ENCODE measurements around the gene MIA2.
"Not testable (repeated sequence)": the region's sequence is repeated elsewhere in the genome, so short reads cannot be mapped to it uniquely, and the experiment has no call there.

The MIA2 gene

DNA sequence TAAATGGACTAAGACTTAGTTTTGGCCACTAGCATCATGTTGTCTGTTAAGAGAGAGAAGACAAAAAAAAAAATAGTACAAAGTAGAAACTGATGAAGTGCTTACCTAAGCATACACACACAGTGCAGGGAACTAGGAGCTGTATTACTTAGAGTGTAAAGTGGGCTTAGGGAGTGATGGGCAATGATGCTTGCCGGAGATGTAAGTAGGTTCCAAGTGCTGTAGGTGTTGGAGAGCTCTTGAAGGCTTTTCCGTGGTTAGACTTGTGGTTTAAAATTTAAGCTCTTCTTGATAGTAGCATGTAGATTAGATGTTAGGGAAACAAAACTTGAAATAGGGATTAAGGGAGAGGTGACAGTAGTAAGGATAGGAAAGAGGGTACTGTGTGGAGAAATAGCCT lies 34.7 kb downstream of the MIA2 start:
- no peak for DNase-seq

DNA sequence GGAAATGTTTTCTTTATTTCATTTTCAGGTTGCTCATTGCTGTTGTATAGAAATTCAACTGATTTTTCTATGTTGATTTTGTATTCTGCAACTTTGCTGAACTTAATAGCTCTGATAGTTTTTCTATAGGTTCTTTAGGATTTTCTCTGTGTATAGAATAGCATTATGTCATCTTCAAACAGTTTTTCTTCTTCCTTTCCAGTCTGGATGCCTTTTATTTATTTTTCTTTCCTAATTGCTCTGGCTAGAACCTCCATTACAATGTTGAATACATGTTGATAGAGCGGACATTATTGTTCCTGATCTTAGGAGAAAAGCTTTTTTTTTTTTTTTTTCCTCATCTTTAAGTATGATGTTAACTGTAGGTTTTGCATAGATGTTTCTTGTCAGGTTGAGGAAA lies 39.2 kb downstream of the MIA2 start:
- DNase-seq = no peak

DNA sequence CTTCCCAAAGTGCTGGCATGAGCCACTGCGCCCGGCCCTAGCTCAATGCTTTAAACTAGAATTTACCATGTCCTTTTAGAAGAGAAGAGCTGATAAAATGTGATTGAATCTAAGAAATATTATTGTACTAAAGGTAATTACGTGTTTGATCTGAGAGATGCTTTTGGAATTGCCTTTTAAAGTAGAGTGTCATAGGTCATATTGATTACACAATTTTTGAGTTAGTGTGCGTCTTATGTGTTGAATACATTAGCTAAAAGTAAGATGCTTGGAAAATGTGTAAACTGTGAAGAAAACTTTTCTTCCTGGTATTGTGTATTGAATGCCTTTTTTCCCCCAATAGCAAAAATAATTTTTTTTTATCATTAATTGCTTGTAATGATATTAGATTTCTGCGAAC lies 41.7 kb downstream of the MIA2 start:
- DNase-seq = no peak

DNA sequence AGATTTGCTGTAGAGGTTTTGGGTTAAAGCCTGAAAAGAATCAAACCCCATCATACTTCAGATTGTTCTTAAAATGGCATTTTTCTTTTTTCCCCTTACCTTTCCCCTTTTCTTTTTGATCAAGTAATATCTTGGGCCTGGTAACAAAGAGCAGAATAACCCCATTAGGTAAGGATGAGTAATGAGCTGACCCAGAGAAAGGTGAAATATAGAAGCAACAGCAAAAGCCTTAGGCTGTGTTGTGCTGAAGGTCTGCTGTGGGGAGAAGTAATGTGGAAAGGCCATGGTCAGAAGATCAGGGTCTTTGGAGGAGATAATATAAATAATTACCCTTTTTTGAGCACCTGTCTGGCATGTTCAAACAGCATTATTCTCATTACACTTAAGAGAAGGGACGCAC lies 42.3 kb downstream of the MIA2 start:
- no peak for DNase-seq

DNA sequence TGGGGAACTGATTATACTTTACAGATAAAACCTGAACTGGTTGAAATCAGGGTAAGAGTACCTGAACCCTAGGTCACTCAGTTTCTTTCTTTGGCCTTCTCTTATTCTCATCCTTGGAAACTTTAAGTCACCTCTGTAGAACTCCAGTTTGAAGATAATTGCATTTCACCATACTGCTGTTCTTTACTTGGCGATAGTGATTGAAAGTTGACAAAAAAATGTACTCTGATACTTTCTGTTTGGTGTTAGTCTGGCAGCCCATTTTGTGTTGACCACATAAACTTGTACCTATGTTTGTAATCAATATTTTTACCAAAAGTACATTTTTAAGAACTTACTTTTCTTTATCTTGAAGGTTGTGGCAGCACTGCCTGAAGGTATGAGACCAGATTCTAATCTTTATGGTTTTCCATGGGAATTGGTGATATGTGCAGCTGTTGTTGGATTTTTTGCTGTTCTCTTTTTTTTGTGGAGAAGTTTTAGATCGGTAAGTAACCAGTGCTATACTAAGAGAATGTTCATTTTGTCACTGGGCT lies 42.9 kb downstream of the MIA2 start:
- no peak for DNase-seq

DNA sequence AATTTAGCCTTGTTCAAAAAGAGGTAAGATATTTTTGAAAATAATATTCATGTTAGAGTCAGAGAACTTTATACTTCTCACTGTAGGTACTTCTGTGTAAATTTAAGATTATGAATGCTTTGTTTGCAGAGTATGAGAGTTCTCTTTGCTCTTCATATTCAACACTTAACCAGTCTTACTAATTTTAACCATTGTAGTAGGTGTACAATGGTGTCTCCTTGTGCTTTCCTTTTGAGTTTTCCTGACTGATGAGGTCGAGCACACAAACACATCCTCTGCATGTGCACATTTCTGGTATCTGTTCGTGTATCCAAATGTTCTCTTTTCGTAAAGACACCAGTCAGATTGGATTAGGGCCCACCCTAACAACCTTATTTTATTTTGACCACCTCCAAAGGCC lies 45.8 kb downstream of the MIA2 start:
- DNase-seq = no peak

DNA sequence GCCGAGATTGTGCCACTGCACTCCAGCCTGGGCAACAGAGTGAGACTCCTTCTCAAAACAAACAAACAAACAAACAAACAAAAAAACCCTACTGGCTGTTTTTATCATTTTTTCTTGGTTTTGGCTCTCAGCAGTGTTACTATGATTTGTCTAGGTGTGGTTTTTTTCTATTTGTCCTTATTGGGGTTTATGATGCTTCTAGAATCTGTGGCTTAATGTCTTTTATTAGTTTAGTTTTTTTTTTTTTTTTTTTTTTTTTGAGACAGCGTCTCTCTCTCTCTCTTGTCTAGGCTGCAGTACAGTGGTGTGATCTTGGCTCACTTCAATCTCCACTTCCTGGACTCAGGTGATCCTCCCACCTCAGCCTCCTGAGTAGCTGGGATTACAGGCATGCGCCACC lies 47.0 kb downstream of the MIA2 start:
- DNase-seq = not testable (repeated sequence)

DNA sequence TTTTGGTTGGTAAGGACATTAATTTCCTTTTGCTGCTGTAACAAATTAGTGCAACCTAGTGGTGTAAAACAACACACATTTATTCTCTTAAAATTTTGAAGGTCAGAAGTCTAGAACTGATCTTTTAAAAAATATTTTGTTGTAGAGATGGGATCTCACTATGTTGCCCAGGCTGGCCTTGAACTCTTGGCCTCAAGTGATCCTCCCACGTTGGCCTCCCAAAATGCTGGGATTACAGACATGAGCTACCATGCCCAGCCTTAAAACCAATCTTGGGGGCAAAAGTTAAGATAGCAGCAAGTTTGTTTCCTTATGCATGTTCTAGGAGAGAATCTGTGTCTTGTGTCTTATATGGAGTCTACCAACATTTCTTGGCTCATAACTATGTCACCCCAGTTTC lies 55.8 kb downstream of the MIA2 start:
- DNase-seq = no peak

DNA sequence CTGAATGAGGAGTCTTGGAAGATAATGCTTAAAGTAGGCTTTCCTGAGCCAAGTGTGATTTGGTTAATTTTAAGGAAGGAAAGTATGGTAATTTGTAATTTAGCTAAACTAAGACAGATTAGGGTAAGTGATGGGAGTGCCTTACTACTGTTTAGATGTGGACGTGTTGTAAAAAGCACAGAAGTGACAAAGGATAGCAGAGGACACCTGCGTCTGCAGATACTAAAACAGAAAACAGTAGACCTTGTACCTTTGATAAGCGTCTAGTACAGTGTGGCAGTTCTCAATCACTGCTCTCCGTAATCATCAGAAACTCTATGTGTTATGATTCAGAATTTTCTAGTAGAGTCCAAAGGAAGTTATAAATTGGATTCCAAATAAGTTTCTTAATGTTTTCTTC lies 58.0 kb downstream of the MIA2 start:
- no peak for DNase-seq

DNA sequence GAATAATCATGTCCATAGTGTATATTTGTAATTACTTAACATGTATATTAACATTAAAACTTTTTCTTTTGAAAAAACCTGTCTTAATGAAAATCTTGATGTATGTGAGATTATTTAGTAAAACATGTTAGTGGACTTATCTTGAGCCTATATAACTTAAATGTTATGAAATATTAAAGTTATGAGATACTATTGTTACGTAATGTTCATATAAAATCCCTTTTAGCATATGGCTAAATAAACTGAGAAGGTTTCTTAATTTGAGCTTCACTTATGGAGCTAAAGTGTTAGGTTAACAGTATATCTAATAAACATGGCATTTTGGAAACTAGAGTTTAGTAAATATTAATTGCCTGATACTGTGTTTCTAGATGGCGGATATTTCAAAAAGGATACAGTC lies 59.9 kb downstream of the MIA2 start:
- no peak for DNase-seq

DNA sequence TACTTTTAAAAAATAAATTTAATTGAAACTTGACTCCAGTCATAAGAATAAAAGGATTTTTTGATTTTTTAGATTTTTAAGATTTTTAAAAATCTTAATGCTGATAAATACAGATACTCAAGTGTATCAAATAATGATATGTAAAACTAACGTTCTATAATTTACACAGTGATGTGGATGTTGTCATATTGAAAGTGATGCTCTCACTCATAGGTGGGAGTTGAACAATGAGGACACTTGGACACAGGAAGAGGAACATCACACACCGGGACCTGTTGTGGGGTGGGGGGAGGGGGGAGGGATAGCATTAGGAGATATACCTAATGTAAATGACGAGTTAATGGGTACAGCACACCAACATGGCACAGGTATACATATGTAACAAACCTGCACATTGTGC lies 66.7 kb downstream of the MIA2 start:
- DNase-seq = not testable (repeated sequence)

DNA sequence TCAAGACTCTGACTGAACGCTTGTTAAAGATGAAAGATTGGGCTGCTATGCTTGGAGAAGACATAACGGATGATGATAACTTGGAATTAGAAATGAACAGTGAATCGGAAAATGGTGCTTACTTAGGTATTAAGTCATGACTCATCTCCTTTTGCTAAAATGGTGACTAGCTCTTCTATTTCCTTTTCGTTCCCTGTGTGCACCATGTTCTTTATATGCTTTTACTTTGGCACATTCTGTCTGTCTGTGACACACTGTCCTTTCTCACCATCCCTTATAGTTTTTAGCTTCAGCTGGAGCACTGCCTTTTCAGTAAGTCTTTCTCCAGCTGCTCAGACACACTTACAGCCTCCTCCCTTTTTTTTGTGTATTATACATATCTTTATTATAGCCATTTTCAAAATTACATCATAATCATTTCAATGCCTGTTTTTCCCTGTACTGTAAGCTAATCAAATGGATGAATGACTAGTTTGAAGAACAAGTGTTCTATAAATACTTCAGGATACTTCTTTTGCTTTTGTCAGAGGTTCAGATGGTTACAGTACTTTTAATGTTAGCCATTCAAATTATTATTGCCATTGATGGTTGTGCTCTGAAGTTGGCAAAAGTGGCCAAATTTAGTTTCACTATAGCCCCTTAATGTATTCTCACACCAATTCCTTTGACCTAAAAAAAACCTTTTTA lies 68.6 kb downstream of the MIA2 start:
- no peak for DNase-seq

DNA sequence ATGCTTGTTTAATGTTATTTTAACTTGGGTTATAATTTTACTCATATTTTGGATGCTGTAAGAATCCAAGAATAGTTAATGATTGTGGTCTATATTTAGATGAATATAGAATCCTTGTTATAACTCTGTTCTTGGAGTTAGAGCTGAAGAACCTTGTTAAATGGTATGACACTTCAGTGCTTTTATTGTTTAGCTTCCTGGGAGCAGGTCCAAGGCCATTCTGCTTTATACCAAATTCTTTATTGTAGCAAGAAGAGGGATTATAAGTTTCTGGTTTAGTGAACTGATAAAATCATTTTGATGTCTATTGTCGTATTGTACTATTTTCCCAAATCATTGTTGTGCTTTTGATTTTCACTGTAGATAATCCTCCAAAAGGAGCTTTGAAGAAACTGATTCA lies 69.4 kb downstream of the MIA2 start:
- DNase-seq = no peak

DNA sequence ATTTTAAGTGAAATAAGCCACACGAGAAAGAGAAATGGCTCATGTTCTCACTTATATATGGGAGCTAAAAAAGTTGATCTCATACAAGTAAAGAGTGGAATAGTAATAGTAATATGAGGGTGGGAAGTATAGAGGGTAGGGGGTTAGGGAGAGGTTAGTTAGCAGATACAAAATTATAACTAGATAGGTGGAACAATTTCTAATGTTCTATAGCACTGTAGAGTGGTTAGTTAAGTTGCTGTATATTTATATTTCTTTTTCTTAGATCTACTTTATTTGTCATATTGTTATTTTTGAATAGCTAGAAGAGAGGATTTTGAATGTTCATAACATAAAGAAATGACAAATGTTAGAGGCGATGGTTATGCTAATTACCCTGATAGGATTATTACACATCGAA lies 74.1 kb downstream of the MIA2 start:
- DNase-seq = no peak

DNA sequence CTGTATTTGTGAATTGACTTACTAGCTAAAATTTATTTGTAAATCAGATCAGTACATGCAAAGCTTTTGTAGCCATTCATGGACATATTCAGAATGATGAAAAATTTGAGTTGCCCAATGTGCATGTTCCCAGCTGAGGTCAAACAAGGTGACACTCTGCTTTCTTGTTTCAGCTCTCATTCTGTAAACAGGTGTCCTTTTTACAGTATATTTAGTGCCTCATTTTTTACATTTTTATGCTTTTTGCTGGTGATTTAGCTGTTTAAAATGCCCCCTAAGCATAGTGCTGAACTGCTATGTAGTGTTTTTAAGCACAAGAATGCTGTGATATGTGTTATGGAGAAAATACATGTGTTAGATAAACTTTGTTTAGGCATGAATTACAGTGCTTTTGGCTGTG lies 76.3 kb downstream of the MIA2 start:
- no peak for DNase-seq

DNA sequence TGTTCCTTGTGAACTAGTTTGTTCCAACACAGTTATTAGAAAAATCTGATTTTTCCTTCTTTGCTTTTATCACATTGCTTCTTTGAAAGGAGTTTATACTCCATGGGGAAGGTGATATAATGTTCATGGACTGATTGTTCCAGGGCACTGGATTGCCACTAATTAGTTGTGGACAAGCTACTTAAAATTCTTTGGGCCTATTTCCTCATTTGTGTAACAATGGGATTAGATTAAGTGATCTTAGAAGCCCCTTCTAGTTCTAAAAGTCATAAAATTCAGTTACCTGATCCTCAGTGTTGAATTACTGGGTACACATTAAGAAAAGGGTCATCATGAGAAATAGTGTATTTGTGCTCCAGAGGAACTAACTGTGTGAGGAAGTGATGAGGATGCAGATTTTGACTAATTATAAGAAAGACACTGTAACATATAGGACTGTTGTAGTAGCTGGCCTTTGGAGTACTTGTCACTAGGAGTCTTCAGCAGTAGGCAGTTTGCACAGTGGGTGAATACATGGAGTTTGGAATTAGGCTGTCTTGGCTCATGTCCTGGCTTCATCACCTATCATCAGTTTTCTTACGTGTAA lies 82.2 kb downstream of the MIA2 start:
- no peak for DNase-seq

DNA sequence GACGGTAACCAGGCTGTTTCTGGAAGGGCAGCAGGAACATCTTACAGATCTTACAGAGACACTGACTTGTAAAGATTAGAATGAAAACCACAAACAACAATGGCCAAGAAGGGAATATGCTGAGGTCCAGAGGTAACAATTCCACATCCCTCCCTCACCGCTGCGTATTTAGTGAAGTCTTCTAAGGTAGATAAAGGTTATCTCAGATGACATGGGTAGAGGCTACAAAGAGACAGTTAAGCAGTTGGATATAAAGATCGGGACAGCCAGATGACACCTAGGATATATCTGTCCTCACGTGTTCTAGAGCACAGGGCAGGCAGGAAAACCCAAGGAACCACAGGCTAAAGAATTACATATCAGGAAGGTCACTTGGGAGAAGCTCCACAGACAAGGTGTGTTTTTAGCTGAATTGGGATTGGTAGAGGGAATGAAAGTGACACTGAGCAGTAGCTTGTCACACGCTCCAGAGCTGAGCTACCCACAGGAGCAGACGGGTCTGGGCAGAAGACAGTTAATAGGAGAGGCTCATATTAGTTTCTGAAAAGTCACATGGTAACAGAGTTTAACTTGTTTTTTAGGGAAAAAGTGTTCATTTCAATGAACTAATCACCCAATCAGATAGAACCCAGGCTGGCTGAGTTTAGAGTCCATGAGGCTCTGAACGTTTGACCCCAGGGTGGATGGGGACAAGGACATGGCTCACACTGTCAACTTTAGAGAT lies 83.3 kb downstream of the MIA2 start:
- no peak for DNase-seq

DNA sequence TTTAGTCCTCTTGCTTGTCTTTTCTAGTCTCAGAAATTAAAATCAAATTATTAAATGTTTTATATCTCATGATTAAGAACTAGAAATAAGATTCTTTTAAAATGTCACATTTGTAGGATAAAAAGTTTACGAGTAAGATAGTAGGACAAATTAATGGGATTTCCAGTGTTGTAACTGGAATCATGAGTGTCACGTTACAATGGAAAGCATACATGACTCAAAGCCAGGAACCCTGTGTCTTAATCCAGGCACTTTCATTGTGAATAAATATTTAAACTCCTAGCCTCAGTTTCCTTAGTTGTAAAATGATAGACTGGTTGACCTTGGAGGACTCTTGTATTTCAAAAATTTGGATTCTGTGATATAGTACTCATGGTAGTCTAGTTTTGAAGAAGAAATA lies 84.9 kb downstream of the MIA2 start:
- no peak for DNase-seq

DNA sequence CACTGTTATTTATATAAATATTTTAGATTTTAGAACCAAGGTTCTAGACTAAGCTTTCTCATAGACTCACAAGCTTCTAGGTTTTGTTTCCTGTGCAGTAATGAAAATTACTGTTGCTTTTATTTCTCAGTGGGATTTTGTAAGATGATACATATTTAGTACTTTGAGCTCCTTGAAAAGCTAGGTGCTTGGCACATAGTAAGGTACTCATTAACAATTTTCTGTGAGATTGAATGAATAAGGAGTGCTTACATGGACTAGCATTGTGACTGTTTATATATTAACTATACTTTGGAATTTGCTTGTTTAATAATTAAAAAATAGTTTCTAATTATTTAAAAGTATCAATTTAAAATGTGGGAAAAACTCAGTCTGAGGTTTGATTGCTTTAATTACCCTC lies 85.7 kb downstream of the MIA2 start:
- no peak for DNase-seq

DNA sequence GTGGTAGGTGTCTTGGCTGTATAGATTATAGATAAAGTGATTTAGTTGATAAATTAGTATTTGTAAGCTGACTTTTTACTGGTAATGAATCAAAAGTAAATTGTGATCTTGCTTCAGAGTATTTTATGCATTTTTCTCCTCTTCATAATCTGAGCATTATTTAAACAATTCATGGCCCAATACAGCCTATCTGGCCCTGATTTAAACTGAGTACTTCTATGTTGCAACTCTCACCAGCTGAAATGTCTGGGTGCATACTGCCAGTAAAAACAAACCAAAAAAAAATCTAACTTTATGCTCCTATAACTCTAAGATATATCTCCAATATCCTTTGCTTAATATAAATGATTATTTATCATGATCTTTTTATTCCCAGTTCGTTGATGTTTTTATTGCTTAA lies 86.6 kb downstream of the MIA2 start:
- DNase-seq = no peak

DNA sequence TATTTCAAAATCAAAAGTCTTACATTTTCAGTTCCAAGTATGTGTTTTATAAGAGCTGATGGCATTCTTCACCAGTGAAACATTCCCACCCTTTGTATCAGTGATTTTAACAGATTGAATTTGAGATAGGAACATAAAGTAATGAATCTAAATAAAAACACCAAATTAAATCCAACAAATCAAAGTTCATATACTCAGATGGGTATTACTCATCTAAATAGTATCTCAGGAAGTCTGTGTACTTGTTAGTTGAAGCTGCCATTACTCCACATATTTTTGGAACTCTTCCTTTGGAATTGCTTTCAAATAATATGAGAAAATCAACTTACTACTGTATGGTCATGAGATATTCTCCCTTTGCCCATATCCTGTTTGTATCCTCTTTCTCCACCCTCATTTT lies 89.1 kb downstream of the MIA2 start:
- DNase-seq = no peak

DNA sequence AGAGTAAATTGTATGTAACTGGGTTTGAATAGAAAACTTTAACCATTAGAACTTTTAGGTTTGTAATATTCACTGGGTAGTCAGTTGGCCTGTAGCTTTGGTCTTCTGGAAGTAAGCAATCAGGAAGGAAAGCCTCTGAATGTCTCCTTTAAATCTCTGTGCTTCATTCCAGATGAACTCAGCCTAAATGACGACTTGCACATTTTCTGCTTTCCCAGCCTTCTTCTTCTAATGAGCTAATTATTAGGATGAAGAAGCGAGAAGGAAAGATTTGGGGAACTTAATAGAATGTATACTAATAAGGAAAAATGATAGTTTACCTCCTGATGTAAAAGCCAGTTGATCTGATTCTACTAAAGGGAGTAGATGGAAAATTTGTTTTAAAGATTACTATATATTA lies 90.4 kb downstream of the MIA2 start:
- no peak for DNase-seq

DNA sequence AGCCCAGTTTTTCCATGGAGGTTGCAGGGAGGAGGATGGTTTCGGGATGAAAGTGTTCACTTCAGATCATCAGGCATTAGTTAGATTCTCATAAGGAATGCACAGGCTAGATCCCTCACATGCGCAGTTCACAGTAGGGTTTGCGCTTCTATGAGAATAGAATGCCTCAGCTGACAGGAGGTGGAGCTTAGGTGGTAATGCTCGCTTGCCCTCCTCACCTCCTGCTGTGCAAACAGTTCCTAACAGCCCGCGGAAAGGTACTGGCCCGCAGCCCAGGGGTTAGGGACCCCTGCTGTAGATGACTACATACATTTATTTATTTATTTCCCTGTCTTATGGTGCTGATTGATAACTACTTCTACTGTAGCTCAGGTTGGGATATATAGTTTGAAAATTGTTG lies 105.3 kb downstream of the MIA2 start:
- DNase-seq = no peak

DNA sequence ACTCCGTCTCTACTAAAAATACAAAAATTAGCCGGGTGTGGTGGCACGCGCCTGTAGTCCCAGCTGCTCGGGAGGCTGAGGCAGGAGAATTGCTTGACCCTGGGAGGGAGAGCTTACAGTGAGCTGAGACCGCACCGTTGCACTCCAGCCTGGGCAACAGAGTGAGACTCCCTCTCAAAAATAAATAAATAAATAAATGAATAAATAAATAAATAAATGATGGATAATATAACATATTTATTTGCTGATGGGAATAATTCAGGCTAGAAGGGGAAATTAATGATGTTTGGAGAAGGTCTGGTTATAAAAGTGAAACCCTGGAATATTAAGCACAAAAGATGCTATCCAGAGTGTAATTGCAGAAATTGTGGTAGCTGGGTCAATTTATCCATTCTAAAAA lies 107.4 kb downstream of the MIA2 start:
- not testable (repeated sequence) for DNase-seq

All from stimulated activated CD4-positive, alpha-beta T cell treated with anti-CD3 and anti-CD28 coated beads, Interleukin-12 subunit alpha, Interleukin-12 subunit beta, amount 100 ng/mL, for 4 hours (primary cell).